ENCODE data around the gene PRRX1.

The PRRX1 gene

GRCh38 chr1:170770254-170770653 lies 106.3 kb downstream of the PRRX1 start:
- no peak for DNase-seq (ENCODE audit: low spot score)

GRCh38 chr1:170776252-170776651 lies 112.3 kb downstream of the PRRX1 start:
- DNase-seq (ENCODE audit: low spot score), result no peak

GRCh38 chr1:170776777-170777176 lies 112.8 kb downstream of the PRRX1 start:
- no peak for DNase-seq (ENCODE audit: low spot score)
